ENCODE results near the gene TBL1X.

TBL1X gene

GRCh38 chrX:9693307-9694001 lies 228.6 kb downstream of the TBL1X start:
- in situ Hi-C loops (cut with MboI; ENCODE audit: low sequenced_read_pairs) = no loop called here

- in situ Hi-C loops (cut with MboI; ENCODE audit: low sequenced_read_pairs) = no loop called here
Measured at GRCh38 chrX:9698576-9698975, 233.7 kb downstream of the TBL1X start.

- in situ Hi-C loops (cut with MboI; ENCODE audit: low sequenced_read_pairs) = loop anchor here (25.0 kb wide), 1 partner anchor 738 kb away; no protein-coding TSS in a partner anchor
Measured at GRCh38 chrX:9700555-9700954, 235.7 kb downstream of the TBL1X start.

DNA sequence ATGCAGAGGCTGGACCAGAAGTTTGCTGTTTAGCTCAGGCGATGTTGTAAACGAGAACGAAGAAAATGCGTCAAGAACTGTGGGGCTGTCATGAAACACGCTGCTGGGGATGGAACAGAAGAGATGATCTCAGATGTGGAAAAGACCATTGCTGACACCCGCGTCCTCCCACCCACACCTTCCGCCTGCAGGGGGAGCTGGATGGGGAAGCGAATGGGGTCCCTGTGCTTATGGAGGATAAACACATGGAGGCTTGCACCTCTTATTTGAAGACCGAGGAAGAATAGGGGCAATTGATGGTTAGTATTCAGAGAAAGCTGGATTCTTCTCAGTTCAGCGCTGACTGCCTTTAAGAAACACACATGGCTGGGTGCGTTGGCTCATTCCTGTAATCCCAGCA lies 236.9 kb downstream of the TBL1X start:
- in situ Hi-C loops (cut with MboI; ENCODE audit: low sequenced_read_pairs) = loop anchor here (25.0 kb wide), 1 partner anchor 739 kb away; no protein-coding TSS in a partner anchor

GRCh38 chrX:9703406-9703805 lies 238.5 kb downstream of the TBL1X start:
- in situ Hi-C loops (cut with MboI; ENCODE audit: low sequenced_read_pairs) = loop anchor here (25.0 kb wide), 1 partner anchor 741 kb away; no protein-coding TSS in a partner anchor

GRCh38 chrX:9704876-9705465 lies 240.1 kb downstream of the TBL1X start:
- in situ Hi-C loops (cut with MboI; ENCODE audit: low sequenced_read_pairs) = loop anchor here (25.0 kb wide), 1 partner anchor 743 kb away; no protein-coding TSS in a partner anchor

GRCh38 chrX:9706421-9706820 lies 241.6 kb downstream of the TBL1X start:
- in situ Hi-C loops (cut with MboI; ENCODE audit: low sequenced_read_pairs) = loop anchor here (25.0 kb wide), 1 partner anchor 744 kb away; no protein-coding TSS in a partner anchor

- in situ Hi-C loops (cut with MboI; ENCODE audit: low sequenced_read_pairs) = loop anchor here (25.0 kb wide), 1 partner anchor 745 kb away; no protein-coding TSS in a partner anchor
Measured at GRCh38 chrX:9707306-9708033, 242.6 kb downstream of the TBL1X start.

- in situ Hi-C loops (cut with MboI; ENCODE audit: low sequenced_read_pairs) = loop anchor here (25.0 kb wide), 1 partner anchor 746 kb away; no protein-coding TSS in a partner anchor
Measured at GRCh38 chrX:9708086-9708485, 243.2 kb downstream of the TBL1X start.

DNA sequence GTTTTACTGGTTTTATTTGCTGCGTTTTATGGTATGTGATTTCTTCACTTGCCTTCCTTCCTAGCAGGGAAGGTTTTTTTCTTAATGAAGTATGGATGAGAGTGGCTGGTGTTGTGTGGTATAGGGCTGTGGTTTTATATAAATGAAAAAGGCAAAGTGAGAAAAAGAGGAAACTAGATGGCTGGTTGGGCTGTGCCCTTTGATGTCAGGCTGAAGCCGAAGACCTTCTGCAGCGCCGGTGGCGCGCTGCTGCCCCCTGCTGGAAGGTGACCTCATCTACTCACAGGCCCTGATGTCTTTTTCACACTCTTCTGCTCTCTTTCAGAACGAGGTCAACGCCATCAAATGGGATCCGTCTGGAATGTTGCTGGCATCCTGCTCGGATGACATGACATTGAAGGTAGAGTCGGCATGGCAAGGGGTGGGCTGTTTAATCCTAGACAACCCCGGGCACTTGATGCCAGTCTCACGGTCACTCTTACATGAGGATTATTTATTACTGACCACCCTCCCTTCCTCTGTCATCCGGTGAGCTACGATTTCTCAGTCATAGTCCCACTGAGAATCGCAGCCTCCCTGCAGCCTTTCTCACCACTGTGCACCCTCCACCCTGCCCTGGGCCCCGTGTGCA lies 244.2 kb downstream of the TBL1X start:
- in situ Hi-C loops (cut with MboI; ENCODE audit: low sequenced_read_pairs) = loop anchor here (25.0 kb wide), 1 partner anchor 747 kb away; no protein-coding TSS in a partner anchor

GRCh38 chrX:9710332-9710731 lies 245.5 kb downstream of the TBL1X start:
- in situ Hi-C loops (cut with MboI; ENCODE audit: low sequenced_read_pairs) = loop anchor here (25.0 kb wide), 1 partner anchor 748 kb away; no protein-coding TSS in a partner anchor

DNA sequence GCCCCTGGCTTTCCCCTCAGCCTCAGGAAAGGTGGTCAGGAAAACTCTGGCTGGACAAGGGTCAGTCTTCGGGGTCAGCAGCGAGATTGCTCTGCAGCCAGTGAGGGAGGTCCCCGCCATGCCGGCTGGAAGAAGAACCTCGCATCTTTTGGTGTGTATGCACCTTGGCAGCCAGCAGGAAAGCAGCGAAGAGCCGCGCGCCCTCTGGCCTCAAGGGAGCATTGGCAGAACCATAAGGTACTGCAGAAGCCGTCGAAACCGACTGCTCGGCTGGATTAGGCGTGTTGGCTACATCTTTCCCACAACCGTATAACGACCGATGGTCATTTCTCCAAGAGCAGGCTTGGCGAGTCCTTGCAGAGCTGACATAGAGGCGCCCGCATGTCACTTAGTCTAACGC lies 252.5 kb downstream of the TBL1X start:
- in situ Hi-C loops (cut with MboI; ENCODE audit: low sequenced_read_pairs) = loop anchor here (25.0 kb wide), 1 partner anchor 755 kb away; no protein-coding TSS in a partner anchor

DNA sequence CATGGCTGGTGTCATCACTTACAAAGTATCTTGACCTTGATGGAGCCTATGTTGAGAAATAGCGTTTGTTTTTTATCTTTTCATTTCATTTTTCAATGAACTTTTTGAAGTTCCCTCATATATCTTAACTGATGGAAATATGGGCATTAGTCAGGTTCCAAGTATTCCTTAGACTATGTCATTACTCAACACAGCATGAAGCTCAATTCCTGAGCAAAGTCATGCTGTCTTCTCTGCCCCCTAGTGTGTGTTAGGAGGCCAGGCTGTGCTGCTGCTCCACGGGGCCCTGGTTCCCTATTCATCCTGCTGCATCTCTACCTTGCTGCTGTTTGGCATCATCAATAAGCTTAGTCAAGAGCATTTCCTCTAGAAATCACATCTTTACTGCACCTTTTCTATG lies 259.9 kb downstream of the TBL1X start:
- in situ Hi-C loops (cut with MboI; ENCODE audit: low sequenced_read_pairs) = loop anchor here (25.0 kb wide), 1 partner anchor 762 kb away; no protein-coding TSS in a partner anchor

GRCh38 chrX:9728261-9728660 lies 263.4 kb downstream of the TBL1X start:
- in situ Hi-C loops (cut with MboI; ENCODE audit: low sequenced_read_pairs) = no loop called here

- in situ Hi-C loops (cut with MboI; ENCODE audit: low sequenced_read_pairs) = no loop called here
Measured at GRCh38 chrX:9729171-9729885, 264.5 kb downstream of the TBL1X start.

DNA sequence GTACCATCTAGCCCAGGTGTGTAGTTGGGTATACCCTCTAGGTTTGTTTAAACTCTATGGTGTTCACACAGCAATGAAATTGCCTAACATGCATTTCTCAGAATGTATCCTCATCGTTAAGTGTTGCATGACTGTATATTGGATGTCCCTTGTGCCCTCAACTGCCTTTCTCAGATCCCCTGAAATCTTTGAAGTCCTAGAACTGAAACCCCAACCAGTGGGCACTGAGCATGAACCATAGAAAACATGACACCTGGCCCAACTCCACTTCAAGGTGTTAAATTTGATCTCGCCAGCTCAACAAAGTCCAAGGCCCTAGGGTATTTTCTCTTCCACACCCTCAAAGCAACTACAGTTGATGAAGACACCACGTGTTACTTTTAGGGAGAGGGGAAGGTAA lies 265.2 kb downstream of the TBL1X start:
- in situ Hi-C loops (cut with MboI; ENCODE audit: low sequenced_read_pairs) = no loop called here

DNA sequence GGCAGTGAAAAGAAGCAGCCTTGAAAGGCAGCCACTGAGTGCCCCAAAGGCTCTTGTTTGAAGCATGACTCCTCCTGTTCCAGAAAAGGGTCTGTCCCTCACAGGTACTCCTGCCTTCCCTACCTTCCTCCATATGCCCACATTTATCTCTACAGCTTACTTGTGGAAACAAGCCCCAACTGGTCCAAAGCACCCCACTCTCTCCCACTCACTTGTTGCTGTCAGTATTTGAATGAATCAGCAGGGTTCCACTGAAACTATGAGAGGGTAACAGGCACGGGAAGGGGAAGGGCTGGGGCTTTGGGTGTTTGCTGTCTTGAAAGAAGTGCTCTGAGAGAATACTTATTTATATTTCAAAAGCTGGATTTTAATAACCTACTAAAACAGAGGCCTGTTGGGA lies 265.9 kb downstream of the TBL1X start:
- in situ Hi-C loops (cut with MboI; ENCODE audit: low sequenced_read_pairs) = no loop called here

DNA sequence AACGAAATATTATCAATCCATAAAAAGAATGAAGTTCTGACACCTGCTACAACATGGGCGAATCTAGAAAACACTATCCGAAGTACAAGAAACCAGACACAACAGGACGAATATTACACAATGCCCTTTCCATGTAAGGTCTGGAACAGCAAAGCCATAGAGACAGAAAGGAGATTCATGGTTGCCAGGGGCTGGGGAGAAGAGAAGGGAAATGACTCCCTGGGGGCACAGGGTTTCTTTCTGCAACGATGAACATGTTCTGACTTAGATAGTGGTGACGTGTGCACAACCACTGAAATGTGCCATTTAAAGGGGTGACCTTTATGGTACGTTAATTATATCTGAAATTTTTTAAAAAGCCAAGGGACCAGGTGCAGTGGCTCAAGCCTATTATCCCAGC lies 272.5 kb downstream of the TBL1X start:
- in situ Hi-C loops (cut with MboI; ENCODE audit: low sequenced_read_pairs) = no loop called here

GRCh38 chrX:9738151-9738550 lies 273.3 kb downstream of the TBL1X start:
- in situ Hi-C loops (cut with MboI; ENCODE audit: low sequenced_read_pairs) = no loop called here

DNA sequence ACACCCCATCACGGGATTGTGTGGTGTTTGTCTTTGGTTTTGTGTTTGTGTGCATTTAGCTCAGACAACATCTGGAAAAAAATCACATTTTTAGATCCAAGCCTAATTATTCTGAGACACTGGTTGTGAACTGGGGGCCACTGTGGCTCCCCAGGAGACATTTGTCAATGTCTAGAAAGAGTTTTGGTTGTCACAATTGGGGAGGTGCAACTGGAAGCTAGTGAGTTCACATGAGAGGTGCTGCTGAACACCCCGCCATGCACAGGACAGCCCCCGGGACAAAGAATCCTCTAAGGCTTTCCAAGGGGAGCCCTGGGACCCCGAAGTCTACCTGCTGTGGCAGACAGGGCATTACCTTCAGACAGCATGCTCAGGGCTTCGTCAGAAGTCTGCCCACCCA lies 274.3 kb downstream of the TBL1X start:
- in situ Hi-C loops (cut with MboI; ENCODE audit: low sequenced_read_pairs) = no loop called here

All from HL-60/S4 treated with retinoic acid at 250 ng/mL for 4 days and 3 days (cell line).